GM23248 (cell line): Measurements from ENCODE around the gene KCNG1.

Experiments
- EZH2 ChIP-seq: fragments of 200-600 bp; sonication (generic); IDR thresholded peaks from 2 replicates; pipeline ENCODE4 v1.6.1; 2018; ENCODE audit warnings: antibody characterized with exemption, mild to moderate bottlenecking; ENCODE audit not compliant: insufficient read depth, poor library complexity, severe bottlenecking
- EZH2phosphoT487 ChIP-seq: fragments of 200-600 bp; sonication (generic); IDR thresholded peaks from 2 replicates; pipeline ENCODE4 v1.6.1; 2018; ENCODE audit warnings: antibody characterized with exemption, moderate library complexity, mild to moderate bottlenecking, low read depth; ENCODE audit not compliant: insufficient read depth

DNA sequence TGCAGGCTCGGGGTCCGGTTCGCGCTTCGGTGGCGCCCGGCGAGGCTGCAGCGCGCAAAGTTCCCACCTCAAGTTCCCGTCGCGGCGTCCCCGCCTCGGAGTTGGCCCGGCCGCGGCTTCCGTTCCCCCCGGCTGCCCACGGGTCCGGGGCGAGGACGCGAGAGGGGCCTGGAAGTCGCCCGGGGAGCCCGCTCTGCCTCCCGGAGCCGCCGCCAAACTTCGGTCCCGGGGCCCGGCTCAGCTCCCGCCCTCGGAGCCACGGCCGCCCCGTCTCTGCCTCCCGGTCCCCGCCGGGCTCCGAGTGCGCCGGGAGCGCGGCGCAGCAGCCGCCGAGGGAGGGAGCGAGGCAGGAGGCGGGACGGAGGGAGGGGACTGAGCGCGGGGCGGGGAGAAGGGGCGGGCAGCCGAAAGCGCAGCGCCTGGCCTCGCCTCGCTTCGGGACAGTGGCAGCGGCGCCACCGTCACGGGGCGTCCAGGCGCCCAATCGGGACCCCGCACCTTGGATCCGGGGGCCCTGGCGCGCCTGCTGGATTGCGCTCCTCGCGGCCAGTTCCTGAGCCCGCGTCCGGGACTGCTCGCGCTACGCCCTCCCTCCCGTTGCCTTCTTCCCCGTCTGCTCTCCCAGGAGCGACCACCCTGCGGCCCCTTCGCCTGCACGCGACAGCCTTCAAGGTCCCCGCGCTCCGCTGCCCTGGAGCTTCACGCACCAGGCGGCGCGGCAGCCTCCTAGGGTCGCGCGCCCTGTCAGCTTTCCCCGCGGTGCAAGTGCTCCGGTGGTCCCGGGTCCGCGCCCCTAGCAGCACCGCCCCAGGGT, at the start of gene KCNG1:
- no peak for TF ChIP-seq EZH2
- TF ChIP-seq EZH2phosphoT487, result no peak
